Large intestine (tissue), 3 donors: ENCODE results near the gene CTSF. TPM values are rescaled to one million over a fixed set of nuclear protein-coding genes. Genes with fewer than 3 reads are reported as not detected.

Experiments
- DNase-seq, 2 donors: peaks; one replicate each; pipeline versions ENCODE4 v3.0.0 to v3.0.0-alpha.2; 2013
- H3K27ac ChIP-seq: one replicate; pipeline ENCODE4 v1.5.1; 2013; ENCODE audit warnings: low read length
- H3K27me3 ChIP-seq: 2 replicates; pipeline ENCODE4 v1.6.1; 2013; ENCODE audit warnings: low read length; ENCODE audit not compliant: control insufficient read depth, insufficient read depth
- H3K36me3 ChIP-seq: 2 replicates; pipeline ENCODE4 v1.6.1; 2013; ENCODE audit warnings: low read length; ENCODE audit not compliant: control insufficient read depth, insufficient read depth
- H3K4me1 ChIP-seq: one replicate; pipeline ENCODE4 v1.6.1; 2013; ENCODE audit warnings: low read length; ENCODE audit not compliant: control insufficient read depth, insufficient read depth
- H3K4me3 ChIP-seq: one replicate; pipeline ENCODE4 v1.5.1; 2013; ENCODE audit warnings: low read length
- H3K9me3 ChIP-seq: one replicate; pipeline ENCODE4 v1.6.1; 2013; ENCODE audit warnings: mild to moderate bottlenecking, low read depth, low read length, moderate library complexity; ENCODE audit not compliant: control insufficient read depth
- WGBS: methylation state at CpG from one replicate; pipeline ENCODE4 v1.1.5; 2013; ENCODE audit warnings: low lambda C conversion rate; ENCODE audit not compliant: insufficient coverage; 5-methylcytosine and 5-hydroxymethylcytosine counted together
- polyA plus RNA-seq: library from polyadenylated mRNA; unstranded; fragments of 120-200 nt; gene quantifications from one replicate; pipeline ENCODE4 v1.2.1, GENCODE V29; 2013

The CTSF gene
- polyA plus RNA-seq, 1 donor, result 11.9 TPM

DNA sequence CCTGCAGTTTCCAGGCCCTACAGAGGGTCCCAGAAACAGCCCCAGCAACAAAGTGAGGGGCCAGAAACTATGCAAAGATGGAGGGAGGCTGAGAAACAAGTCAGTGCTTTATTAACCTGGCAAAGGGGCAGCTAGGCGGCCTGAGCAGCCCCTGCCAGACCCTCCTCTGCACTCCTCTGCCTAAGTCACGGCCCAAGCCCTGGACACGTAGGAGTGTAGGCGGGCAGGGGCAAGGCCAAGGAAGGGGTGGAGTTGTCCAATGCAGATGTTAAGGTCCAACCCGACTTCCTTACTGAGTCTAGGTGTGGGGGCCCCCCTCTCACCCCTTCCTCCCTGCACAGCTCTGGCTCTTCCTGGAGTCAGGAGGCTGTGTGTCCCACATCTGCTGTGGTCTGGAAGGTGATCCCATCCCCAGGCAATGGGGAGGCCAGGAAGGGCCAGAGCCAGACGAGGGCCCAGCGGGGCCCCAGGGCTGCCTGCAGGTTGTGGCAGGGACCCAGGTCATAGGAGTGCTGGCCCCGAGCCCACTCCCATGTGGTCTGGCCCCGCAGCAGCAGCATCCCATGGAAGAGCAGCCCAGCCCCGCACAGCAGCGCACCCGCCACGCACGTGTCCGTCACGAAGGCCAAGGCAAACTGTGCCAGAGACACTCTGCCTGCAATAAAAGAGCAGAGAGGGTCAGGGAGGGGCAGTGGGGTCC is 29.1 kb downstream of the CTSF start:
- Histone ChIP-seq H3K27me3 (no peaks in the 10 kb centered on the region), H3K9me3 (no peaks in the 10 kb centered on the region), H3K4me1 (peaks cover 9% of the 10 kb centered on the region), H3K27ac (no peak overlapping the region), H3K36me3 (peaks cover 33% of the 10 kb centered on the region), H3K4me3 (no peak overlapping the region)
- no CpG with 5 or more reads among the region's 16 CpGs for WGBS
- DNase-seq, result no peak

DNA sequence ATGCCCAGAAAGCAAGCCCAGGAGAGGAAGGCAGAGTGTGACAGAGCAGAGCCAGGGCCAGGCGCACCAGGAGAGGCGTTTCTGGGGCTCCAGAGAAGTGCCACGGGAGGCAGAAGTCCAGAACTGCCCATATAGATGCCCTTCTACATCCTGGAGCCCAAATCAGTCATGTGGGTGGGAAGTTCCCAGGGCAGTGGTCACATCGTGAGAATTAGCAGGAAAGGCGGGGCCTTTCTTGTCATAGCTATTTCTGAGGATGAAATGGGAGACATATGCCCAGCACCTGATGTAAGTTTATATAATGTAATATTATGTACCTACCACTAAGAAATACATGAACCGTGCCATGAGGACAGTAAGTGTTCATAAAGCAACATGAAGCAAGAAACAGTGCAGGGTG is 35.6 kb downstream of the CTSF start:
- H3K27me3 ChIP-seq, result no peaks in the 10 kb centered on the region
- no CpG with 5 or more reads among the region's 6 CpGs for WGBS

DNA sequence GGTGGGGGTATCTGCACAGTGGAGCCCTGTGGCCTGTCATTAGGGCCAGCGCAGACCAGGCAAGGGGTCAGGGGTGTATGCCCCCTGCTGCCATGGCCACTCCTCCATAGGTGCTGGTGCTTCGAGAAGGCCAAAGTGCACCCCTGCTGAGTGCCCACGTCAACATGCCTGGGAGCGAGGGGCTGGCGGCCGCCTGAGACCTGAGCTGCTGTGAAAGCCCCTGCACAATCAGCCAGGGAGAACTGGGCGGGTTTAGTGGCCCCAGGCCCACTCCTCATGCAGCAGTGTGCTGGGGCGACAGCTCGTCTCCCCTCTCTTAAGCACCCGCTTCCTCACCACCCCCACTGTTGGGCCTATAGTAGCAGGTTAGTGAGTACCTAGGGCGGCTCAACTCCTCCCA is 36.6 kb downstream of the CTSF start:
- Histone ChIP-seq H3K9me3 (no peaks in the 10 kb centered on the region), H3K36me3 (peaks cover 41% of the 10 kb centered on the region), H3K4me1 (no peaks in the 10 kb centered on the region), H3K4me3 (no peak overlapping the region), H3K27ac (no peak overlapping the region), H3K27me3 (no peaks in the 10 kb centered on the region)
- no peak for DNase-seq
- no CpG with 5 or more reads among the region's 11 CpGs for WGBS

More for the DNA sequence above, 35.6 kb downstream of the CTSF start:
- no peaks in the 10 kb centered on the region for H3K4me1 ChIP-seq
- H3K27ac ChIP-seq, result no peak overlapping the region
- H3K4me3 ChIP-seq, result no peak overlapping the region
- DNase-seq, result no peak
- H3K9me3 ChIP-seq, result no peaks in the 10 kb centered on the region
- peaks cover 42% of the 10 kb centered on the region for H3K36me3 ChIP-seq

DNA sequence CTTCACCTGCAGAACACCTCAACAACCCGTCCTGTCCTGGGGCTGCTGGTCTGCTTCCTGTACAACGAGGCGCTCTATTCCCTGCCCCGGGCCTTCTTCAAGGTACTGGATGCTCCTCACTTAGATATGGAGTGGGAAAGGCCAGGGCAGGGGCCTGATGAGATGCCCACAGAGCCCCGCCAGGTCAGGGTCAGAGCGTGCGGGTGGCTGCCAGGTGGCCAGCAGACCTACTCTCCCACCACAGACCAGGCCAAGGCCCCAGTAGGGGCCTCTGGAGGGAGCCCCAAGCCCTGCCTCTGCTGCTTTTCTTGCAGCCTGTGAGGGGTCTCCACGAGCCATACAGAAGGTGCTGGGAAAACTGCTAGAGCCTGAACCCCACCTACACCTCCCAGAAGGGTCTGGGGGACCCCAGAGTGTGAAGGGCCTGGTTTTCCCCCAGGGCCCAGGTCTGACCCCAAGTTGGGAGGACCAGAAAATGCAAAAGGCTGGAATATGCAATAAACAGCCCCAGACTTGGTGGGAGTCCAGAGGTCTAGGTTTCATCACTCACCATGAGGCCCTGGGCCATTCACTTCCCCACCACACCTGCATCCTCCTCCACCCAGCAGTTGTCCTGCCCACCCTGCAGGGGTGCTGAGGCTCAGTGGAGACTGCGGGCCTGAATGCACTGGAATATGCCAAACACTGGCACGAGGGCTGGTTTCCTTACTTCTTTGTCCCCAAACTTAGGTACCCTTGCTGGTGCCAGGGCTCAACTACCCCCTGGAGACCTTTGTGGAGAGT is 37.3 kb downstream of the CTSF start:
- Histone ChIP-seq H3K4me1 (no peaks in the 10 kb centered on the region), H3K27me3 (no peaks in the 10 kb centered on the region), H3K4me3 (no peak overlapping the region), H3K36me3 (peaks cover 41% of the 10 kb centered on the region), H3K9me3 (no peaks in the 10 kb centered on the region), H3K27ac (no peak overlapping the region)
- DNase-seq, result no peak
- no CpG with 5 or more reads among the region's 10 CpGs for WGBS

DNA sequence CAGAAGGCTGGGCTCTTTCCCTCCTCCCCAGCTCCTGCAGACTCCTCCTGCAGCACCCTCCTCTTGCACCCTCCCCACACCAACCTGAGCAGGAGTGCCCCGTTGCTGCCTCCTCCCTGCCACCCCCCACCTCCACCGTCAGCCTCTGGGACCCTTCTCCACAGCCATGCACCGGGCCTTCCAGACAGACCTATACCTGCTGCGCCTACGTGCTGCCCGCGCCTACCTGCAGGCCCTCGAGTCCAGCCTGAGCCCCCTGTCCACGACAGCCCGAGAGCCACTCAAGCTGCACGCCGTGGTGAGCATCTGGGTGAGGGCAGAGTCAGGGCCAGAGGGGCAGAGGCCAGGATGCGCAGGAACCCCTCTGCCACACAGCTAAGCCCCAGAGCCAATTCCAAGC is 38.8 kb downstream of the CTSF start:
- Histone ChIP-seq H3K4me3 (no peak overlapping the region), H3K27me3 (no peaks in the 10 kb centered on the region), H3K4me1 (no peaks in the 10 kb centered on the region), H3K9me3 (no peaks in the 10 kb centered on the region), H3K27ac (no peak overlapping the region), H3K36me3 (peaks cover 38% of the 10 kb centered on the region)
- no CpG with 5 or more reads among the region's 13 CpGs for WGBS
- DNase-seq, result no peak

DNA sequence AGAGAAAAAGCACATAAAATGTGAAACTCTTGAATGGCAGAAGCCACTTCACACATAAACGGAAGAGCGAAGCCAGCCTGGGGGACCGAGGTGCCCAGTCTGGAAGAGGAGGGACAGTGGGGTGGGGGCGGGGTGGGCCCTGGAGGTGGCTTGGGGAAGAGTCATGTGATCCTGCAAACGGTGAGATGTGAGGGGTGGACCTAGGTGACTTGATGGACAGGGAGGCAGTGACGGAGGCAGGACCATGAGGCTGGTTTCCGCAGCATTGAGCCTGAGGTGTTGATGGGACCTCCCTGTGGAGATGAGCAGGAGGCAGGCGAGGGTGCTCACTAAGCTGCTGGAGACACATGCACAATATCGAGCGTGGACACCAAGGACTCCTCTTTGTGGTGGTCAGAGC is 39.3 kb downstream of the CTSF start:
- Histone ChIP-seq H3K27ac (no peak overlapping the region), H3K4me3 (no peak overlapping the region), H3K9me3 (no peaks in the 10 kb centered on the region), H3K27me3 (no peaks in the 10 kb centered on the region), H3K4me1 (no peaks in the 10 kb centered on the region), H3K36me3 (peaks cover 38% of the 10 kb centered on the region)
- DNase-seq, result no peak
- no CpG with 5 or more reads among the region's 10 CpGs for WGBS

DNA sequence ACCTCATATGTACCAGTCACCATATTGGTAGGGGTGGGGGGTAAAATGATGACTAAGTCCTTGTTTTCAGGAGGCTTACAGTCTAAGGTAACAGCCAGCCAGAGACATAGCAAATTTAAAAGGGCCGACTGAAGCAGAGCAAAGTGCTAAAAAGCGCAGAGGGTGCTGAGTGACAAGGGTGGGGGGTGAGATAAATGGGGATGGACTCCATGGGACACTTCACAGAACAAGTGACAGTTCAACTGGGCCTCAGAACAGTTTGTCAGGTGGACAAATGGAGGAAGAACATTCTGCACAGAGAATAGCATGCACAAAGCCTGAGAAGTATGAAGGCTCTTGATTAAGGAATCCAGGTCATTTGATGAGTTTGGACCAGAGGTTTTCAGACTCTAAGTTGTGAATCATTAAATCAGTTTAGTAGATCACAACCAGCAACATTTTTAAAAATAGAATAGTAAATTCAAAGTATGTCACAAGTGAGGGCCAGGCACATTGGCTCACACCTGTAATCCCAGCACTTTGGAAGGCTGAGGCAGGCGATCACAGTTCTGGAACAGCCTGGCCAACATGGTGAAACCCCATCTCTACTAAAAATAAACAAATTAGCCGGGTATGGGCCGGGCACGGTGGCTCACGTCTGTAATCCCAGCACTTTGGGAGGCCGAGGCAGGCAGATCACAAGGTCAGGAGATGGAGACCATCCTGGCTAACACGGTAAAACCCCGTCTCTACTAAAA is 43.9 kb downstream of the CTSF start:
- Histone ChIP-seq H3K9me3 (no peaks in the 10 kb centered on the region), H3K4me1 (no peaks in the 10 kb centered on the region), H3K27me3 (no peaks in the 10 kb centered on the region), H3K36me3 (peaks cover 32% of the 10 kb centered on the region), H3K27ac (no peak overlapping the region), H3K4me3 (no peak overlapping the region)
- no CpG with 5 or more reads among the region's 10 CpGs for WGBS
- DNase-seq, result no peak

DNA sequence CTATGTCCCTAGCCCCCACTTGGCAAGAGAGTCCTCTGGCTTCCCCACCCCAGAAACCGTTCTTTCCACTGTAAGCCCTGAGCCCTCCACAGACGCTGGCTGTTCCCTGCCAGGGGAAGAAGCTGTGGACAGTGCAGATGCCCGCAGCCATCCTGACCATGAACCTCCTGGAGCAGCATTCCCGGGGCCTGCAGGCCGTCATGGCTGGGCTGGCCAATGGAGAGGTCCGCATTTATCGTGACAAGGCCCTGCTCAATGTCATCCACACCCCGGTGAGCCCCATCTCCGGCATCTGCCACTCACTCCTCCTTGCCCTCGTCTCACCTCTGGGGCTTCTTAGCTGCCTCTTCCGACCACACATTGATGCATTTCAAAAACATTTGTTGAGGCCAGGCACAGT is 44.8 kb downstream of the CTSF start:
- peaks cover 39% of the 10 kb centered on the region for H3K36me3 ChIP-seq

More for the DNA sequence above, 44.8 kb downstream of the CTSF start:
- Histone ChIP-seq H3K27ac (no peak overlapping the region), H3K4me1 (no peaks in the 10 kb centered on the region), H3K27me3 (no peaks in the 10 kb centered on the region), H3K9me3 (no peaks in the 10 kb centered on the region), H3K4me3 (no peak overlapping the region)
- no peak for DNase-seq
- WGBS, result 90% methylated on average over 4 of the region's 11 CpGs
